Smooth muscle cell (in vitro differentiated cells): ENCODE results near the gene CELSR1. TPM values are rescaled to one million over a fixed set of nuclear protein-coding genes. Genes with fewer than 3 reads are reported as not detected.

Experiments used
- DNase-seq: peaks from one replicate; lab custom pipeline; 2025; ENCODE audit not compliant: unreplicated experiment; lab: John Stamatoyannopoulos, UW
- H2AFZ ChIP-seq: fragments of 200-600 bp; sonication (generic); 2 replicates; pipeline ENCODE4 v1.6.0; 2016; ENCODE audit warnings: antibody characterized with exemption, low read depth, mild to moderate bottlenecking
- H3F3A ChIP-seq: fragments of 200-600 bp; sonication (generic); 2 replicates; pipeline ENCODE4 v1.6.0; 2017; ENCODE audit warnings: antibody characterized with exemption, low read depth
- H3K27ac ChIP-seq: fragments of 200-600 bp; sonication (generic); 2 replicates; pipeline ENCODE4 v1.5.1; 2016; ENCODE audit warnings: low read depth, mild to moderate bottlenecking
- H3K27me3 ChIP-seq: fragments of 200-600 bp; sonication (generic); 2 replicates; pipeline ENCODE4 v1.6.1; 2016; ENCODE audit warnings: low read depth, mild to moderate bottlenecking
- H3K36me3 ChIP-seq: fragments of 200-600 bp; sonication (generic); 2 replicates; pipeline ENCODE4 v1.5.1; 2016; ENCODE audit warnings: low read depth
- H3K4me1 ChIP-seq: fragments of 200-600 bp; sonication (generic); 2 replicates; pipeline ENCODE4 v1.5.1; 2016; ENCODE audit warnings: low read depth
- H3K4me2 ChIP-seq: fragments of 200-600 bp; sonication (generic); 2 replicates; pipeline ENCODE4 v1.6.0; 2016; ENCODE audit warnings: mild to moderate bottlenecking
- H3K4me3 ChIP-seq: fragments of 200-600 bp; sonication (generic); 2 replicates; pipeline ENCODE4 v1.5.1; 2016; ENCODE audit warnings: mild to moderate bottlenecking
- H3K79me2 ChIP-seq: fragments of 200-600 bp; sonication (generic); 2 replicates; pipeline ENCODE4 v1.6.0; 2016; ENCODE audit warnings: low read depth, mild to moderate bottlenecking
- H3K9ac ChIP-seq: fragments of 200-600 bp; sonication (generic); 2 replicates; pipeline ENCODE4 v1.6.0; 2016; ENCODE audit warnings: low read depth
- H3K9me3 ChIP-seq: fragments of 200-600 bp; sonication (generic); replicated peaks from 2 replicates; pipeline ENCODE4 v1.5.1; 2016; ENCODE audit warnings: low read depth
- H4K20me1 ChIP-seq: fragments of 200-600 bp; sonication (generic); 2 replicates; pipeline ENCODE4 v1.6.0; 2016; ENCODE audit warnings: low read depth
- WGBS: methylation state at CpG from one replicate; pipeline ENCODE4 v1.1.7; 2016; ENCODE audit warnings: low lambda C conversion rate; 5-methylcytosine and 5-hydroxymethylcytosine counted together
- polyA plus RNA-seq: library from polyadenylated mRNA; unstranded; fragments of >200 nt; fragmentation: Nextera tagmentation; extraction: Ambion mirVana; gene quantifications from 2 replicates; pipeline ENCODE4 v1.2.1, GENCODE V29; 2016
- total RNA-seq: library from RNA; depleted of rRNA; stranded (reverse); fragments of >200 nt; gene quantifications from 2 replicates; pipeline ENCODE4 v1.2.3, GENCODE V29; 2014
- TF ChIP-seq, protein P1 (sequence below): fragments of 200-600 bp; sonication (generic); IDR thresholded peaks from 2 replicates; pipeline ENCODE4 v1.5.1; 2017; ENCODE audit warnings: borderline replicate concordance, mild to moderate bottlenecking, antibody characterized with exemption; ENCODE audit not compliant: insufficient read depth, poor library complexity, severe bottlenecking

Gene CELSR1
- total and polyA plus RNA-seq, 2 experiments from 2014 or later = 3.6 to 15.2 TPM

DNA sequence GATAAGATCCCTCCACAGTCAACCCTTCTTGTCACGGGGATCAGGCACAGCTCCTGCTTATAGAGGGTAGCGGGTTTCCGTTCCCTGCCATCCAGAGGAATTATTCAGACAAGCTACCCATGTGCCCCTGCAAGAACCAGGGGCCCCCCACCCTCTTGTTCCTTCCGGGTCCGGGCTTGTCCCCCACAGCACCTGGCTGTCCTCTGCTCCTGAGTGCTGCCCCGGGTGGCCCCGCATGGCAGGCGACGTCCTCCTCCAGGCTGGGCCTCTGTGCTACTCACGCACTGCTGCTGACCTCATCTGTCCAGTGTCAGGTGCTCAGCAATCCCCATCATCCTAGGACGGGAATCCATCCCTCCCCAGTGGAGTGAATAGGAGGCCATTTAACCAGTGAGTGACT, 24.7 kb downstream of the CELSR1 start:
- no peaks in the 10 kb centered on the region for H3K79me2 ChIP-seq
- H3K4me1 ChIP-seq = peaks cover 32% of the 10 kb centered on the region
- H3K27me3 ChIP-seq = no peaks in the 10 kb centered on the region
- H4K20me1 ChIP-seq = peaks cover 5% of the 10 kb centered on the region
- TF ChIP-seq, protein P1, sequence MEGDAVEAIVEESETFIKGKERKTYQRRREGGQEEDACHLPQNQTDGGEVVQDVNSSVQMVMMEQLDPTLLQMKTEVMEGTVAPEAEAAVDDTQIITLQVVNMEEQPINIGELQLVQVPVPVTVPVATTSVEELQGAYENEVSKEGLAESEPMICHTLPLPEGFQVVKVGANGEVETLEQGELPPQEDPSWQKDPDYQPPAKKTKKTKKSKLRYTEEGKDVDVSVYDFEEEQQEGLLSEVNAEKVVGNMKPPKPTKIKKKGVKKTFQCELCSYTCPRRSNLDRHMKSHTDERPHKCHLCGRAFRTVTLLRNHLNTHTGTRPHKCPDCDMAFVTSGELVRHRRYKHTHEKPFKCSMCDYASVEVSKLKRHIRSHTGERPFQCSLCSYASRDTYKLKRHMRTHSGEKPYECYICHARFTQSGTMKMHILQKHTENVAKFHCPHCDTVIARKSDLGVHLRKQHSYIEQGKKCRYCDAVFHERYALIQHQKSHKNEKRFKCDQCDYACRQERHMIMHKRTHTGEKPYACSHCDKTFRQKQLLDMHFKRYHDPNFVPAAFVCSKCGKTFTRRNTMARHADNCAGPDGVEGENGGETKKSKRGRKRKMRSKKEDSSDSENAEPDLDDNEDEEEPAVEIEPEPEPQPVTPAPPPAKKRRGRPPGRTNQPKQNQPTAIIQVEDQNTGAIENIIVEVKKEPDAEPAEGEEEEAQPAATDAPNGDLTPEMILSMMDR = no peak
- H3K27ac ChIP-seq = no peak overlapping the region
- no peak overlapping the region for H2AFZ ChIP-seq
- no peak overlapping the region for H3K4me2 ChIP-seq
- no peaks in the 10 kb centered on the region for H3F3A ChIP-seq
- DNase-seq = no peak
- no peak overlapping the region for H3K4me3 ChIP-seq
- H3K36me3 ChIP-seq = no peaks in the 10 kb centered on the region
- 96% methylated on average over 11 of the region's 11 CpGs for WGBS
- no peak overlapping the region for H3K9ac ChIP-seq
- no peaks in the 10 kb centered on the region for H3K9me3 ChIP-seq

DNA sequence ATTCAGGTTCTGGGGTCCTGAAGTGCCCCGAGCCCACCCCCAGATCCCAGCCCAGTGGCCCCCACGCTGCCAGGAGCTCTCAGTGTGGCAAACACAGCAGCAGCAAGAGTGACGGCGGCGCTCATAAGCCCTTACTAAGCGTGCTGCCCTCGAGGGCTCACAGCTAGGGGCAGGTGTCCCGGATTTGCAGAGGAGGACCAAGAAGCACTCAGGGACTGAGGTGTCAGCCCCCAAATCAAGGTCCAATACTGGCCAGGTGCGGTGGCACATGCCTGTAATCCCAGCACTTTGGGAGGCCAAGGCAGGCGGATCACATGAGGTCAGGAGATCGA, 25.4 kb downstream of the CELSR1 start:
- Histone ChIP-seq H3F3A (no peaks in the 10 kb centered on the region), H3K9ac (no peak overlapping the region), H3K36me3 (no peaks in the 10 kb centered on the region), H3K79me2 (no peaks in the 10 kb centered on the region), H3K27ac (no peak overlapping the region), H3K4me1 (peaks cover 35% of the 10 kb centered on the region), H2AFZ (no peak overlapping the region), H3K4me2 (no peak overlapping the region), H3K27me3 (no peaks in the 10 kb centered on the region), H4K20me1 (peaks cover 5% of the 10 kb centered on the region), H3K4me3 (no peak overlapping the region), H3K9me3 (no peaks in the 10 kb centered on the region)
- 85% methylated on average over 11 of the region's 11 CpGs for WGBS
- TF ChIP-seq, protein P1 = no peak
- no peak for DNase-seq

DNA sequence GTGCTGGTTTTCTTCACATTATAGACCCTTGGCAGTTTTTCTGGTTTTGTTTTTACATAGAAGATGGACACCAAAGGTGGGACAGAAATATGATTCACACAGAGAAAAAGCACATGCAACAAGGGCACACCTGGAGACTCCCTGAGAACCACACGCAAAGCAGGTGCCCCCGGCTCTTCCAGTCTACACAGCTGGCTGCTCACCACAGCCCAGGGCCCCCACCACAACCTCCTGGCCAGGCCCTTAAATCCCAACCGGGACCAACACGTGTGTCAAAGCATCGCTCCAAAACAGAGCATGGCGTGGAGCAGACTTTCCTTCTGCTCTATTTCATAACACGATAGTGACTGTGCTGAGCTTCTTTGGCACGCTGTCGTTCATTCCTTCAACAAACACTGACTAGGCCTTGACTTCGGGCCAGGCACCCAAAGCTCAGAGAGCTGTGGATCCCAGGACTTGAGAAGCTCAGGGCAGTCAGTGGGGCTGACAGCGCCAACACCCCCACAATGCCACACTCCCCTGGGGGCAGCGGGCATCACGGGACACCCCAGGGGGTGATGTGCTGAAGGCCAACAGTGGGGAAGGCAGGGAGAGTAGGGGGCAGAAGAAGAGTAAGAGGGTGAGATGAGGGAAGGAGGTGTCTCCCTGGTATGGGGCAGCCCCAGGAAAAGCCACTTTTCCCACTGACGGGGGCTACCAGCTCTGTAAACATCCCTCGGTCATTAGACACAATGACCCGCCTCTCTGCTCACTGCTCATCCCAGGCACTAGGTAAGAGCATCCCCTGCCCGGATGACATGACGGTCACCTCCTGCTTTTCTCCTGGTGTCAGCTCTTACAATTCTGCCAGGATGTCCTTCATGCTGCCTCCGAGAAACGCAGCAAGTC, 26.0 kb downstream of the CELSR1 start:
- Histone ChIP-seq H4K20me1 (peaks cover 5% of the 10 kb centered on the region), H3K4me1 (peaks cover 35% of the 10 kb centered on the region), H3K27ac (no peak overlapping the region), H3K79me2 (no peaks in the 10 kb centered on the region), H2AFZ (no peak overlapping the region), H3K9me3 (no peaks in the 10 kb centered on the region), H3K27me3 (no peaks in the 10 kb centered on the region), H3K36me3 (no peaks in the 10 kb centered on the region), H3K9ac (no peak overlapping the region), H3K4me2 (no peak overlapping the region), H3F3A (no peaks in the 10 kb centered on the region), H3K4me3 (no peak overlapping the region)
- no peak for DNase-seq
- TF ChIP-seq, protein P1 = no peak
- 96% methylated on average over 20 of the region's 20 CpGs for WGBS
